A172 (cell line): ENCODE results near the gene SYNRG. TPM values are rescaled to one million over a fixed set of nuclear protein-coding genes. Genes with fewer than 3 reads are reported as not detected.
"Not testable (repeated sequence)": the region's sequence is repeated elsewhere in the genome, so short reads cannot be mapped to it uniquely, and the experiment has no call there.

Experiments used
- DNase-seq: peaks from one replicate; pipeline ENCODE4 v3.0.0-alpha.2; 2015; ENCODE audit warnings: low spot score
- total RNA-seq: library from RNA; depleted of rRNA; stranded (reverse); fragments of >200 nt; shearing (Covaris generic); gene quantifications from 2 replicates; pipeline ENCODE4 v1.2.3, GENCODE V29; 2014

Gene SYNRG
- total RNA-seq, 1 experiment from 2014 or later, result 7.4 TPM

DNA sequence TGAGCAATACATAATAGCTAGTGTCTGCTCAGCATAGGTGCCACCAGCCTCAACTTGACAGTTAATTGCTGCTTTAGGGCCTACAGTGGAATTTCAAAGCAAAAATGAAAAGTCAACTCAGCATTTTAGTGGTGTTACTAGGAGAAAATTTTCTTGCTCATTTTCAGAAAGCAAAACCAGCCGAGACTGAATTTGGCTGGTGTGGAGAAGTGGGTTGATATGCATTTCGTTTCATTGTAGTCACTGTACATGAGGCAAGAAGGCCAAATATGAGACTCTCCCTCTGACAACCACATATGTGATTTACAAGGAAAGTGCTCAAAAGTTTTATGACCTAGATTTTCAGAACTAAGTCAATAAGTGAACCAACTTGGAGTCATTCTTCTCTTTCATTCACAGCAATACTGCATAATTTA is 65.6 kb downstream of the SYNRG start:
- DNase-seq, result no peak

DNA sequence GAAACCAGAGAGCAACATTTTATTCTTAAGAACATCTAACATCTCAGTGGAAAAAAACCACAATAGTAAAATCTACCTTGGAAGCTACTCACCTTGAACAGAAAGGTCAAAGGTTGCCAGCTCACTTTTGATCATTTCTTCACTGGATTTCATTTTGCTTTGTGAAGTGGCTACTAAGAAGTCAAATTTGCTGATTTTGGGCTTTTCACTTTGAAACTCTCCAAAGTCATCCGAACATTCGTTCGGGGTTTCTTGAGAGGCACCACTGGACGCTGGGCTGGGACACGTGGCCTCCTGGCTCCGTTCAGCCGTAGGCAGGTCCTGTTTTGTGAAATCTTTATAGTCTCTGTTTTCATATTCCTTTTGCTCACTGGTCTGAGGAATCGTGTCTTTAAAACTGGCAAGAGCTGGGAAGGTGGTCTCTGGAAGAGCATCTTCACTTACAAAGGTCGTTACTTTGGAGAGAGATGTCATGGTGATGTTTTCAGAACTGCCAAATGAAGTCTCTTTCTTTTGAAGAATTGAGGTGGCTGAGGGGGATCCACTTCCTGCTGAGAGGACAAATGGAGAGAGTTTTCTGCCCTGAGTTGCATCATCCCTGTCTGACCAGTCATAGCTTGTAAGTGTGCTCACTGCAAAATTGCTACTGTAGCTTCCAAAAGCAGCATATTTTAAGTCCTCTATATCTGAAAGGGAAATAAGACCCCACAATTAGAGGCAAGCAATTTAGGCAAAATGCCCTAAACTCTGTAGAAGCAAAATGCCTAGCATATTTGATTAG is 67.1 kb downstream of the SYNRG start:
- DNase-seq, result no peak

DNA sequence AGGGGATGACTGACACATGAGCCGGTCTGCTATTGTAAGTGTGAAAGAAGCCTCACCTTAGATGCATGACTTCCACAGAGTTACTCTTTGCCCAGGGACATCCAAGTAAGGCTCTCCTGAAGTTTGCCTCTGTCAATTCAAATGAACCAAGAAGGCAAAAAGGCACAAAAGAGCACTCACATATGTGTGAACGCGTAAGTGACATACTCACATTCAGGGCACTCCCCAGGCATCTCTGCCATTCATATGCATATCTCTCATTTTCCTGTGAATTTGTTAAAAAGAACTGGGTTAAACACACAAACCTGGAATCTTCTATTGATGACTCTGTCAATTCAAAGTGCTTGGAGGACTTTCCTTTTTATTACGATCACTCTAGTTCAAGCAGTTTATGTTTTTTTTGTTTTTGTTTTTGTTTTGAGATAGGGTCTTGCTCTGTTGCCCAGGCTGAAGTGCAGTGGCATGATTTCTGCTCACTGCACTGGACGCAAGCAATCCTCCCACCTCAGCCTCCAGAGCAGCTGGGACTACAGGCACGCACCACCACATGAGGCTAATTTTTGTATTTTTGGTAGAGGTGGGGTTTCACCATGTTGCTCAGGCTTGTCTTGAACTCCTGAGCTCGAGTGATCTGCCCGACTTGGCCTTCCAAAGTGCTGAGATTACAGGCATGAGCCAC is 70.1 kb downstream of the SYNRG start:
- DNase-seq, result no peak

DNA sequence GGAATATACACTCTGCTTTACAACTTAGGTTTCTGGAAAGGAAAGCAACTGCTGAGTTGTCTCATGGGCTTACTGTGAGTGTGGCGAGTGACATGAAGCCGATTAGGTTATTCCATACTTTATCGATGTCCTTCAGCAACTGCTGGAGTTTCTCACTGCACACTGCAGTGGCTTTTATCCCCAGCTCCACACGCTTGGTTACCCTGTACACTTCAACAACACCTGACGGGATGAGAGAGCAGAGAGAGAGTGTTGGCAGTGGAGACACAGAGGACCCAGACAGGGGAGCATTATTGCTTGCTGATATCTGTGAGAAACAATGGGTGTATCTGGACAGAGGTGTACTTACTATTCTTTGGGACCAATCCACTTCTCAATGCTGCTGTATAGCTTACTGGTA is 73.3 kb downstream of the SYNRG start:
- no peak for DNase-seq

DNA sequence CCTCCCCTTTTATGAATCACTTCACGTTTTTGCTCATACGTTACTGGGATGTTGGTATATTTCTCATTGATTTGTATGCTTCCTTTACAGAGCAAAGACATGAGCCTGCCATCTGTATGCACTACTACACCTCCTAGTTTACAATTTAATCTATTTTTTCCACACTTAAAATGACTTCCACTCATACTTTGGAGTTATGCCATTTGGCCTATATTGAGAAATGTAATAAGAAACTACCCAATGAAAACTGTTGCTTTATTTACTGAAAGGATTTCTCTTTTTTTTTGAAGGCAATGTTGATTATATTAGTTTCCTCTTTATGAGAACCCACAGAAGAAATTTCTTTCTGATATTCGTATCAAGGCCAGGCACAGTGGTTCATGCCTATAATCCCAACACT is 76.5 kb downstream of the SYNRG start:
- no peak for DNase-seq

DNA sequence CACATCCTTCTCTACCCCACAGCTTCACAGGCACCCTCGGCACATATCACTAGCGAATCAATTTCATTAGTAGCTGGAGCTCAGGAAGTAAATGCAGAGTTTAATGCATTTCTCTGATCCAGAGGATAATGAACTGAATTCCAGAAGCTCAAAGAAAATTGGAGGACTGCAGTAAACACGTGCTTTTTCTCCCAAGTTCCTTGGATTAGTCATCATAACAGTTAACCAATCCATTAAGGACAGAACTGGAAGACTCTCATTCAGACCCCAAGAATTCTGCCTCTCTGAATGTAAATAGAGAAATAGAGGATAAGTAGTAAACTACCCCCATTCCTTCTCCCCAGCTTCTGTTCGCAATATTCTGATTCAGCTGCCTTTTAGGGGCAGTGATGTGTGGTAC is 78.8 kb downstream of the SYNRG start:
- DNase-seq, result no peak

DNA sequence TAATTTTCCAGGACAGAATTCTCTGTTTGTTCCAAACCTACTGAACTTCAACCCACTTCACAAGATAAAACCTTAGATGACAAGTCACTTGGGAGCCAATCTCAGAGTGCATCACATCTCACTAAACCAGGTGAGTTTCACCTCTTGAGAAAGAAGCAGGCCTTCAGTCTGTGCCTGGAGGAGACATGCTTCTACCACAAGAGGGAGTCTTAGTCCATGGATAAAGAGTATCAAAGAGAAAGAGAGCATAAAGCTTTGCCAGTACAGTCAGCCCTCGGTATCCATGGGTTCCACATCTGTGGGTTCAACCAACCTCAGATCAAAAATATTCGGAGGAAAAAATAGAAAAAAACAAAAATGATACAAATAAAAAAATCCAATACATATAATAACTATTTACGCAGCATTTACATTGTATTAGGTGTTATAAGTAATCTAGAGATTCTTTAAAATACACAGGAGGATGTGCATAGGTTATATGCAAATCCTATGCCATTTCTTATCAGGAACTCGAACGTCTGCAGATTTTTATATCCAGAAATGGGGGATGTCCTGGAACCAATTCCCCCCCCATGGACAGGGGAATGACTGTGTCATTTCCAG is 81.9 kb downstream of the SYNRG start:
- DNase-seq, result peak; percentile 49

DNA sequence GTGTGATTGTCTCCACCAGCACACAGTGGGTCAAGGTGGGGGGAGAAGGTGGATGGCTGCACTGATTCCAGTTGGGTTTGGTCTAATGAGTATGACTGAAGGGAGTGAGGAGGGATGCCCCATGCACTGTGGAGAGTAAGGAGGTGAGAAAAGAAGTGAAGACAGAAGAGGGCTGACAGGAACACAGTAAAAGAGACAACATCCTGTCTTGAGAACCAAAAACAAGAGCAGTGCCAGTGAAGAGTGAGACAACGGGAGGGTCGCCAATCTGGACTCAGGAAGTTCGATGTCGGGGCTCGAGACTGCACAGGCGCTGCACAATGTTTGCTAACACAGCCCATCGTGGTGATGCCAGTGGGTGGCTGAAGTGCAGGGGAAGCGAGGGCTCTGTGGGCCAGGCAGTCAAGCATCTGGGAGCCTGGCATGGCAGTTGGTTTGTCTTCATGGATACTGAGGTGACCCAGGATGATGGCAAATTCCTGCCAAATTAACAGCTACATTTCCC is 85.5 kb downstream of the SYNRG start:
- no peak for DNase-seq

DNA sequence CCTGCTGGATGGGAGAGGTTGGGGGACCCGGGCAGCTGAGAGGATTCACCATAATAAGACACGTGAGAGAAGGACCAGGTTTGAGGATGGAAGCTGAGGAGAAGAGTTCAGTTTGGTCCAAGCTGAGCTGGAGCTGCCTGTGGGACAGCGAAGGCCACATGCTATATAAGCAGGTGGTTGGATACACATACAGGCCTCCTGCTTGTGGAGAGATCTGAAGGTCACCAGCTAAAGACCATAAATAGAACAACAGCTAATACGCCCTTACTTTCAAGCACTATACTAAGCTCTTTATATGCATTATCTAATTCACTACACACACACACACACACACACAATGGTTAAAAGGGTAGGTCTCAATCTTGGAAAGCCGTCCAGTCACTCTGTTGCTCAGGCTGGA is 87.4 kb downstream of the SYNRG start:
- no peak for DNase-seq

DNA sequence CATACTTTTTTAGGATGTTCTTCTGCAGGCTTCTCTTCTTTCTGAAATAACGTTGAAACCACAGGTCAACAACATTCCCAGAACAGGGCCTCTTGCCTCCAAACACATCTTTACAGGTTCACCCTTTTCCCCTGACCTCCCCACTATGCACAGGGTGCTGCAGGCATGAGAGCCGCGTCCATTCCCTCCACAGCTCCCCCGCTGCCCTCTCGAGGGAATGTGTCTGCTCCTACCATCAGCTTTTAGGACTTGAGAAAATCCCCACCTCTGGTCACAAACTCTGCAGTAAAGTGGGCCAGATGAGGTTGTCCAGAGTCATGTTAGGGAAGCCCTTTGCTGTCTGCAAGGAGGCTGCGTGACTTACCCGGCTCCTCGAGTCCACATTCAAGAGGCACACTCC is 89.0 kb downstream of the SYNRG start:
- DNase-seq, result no peak

DNA sequence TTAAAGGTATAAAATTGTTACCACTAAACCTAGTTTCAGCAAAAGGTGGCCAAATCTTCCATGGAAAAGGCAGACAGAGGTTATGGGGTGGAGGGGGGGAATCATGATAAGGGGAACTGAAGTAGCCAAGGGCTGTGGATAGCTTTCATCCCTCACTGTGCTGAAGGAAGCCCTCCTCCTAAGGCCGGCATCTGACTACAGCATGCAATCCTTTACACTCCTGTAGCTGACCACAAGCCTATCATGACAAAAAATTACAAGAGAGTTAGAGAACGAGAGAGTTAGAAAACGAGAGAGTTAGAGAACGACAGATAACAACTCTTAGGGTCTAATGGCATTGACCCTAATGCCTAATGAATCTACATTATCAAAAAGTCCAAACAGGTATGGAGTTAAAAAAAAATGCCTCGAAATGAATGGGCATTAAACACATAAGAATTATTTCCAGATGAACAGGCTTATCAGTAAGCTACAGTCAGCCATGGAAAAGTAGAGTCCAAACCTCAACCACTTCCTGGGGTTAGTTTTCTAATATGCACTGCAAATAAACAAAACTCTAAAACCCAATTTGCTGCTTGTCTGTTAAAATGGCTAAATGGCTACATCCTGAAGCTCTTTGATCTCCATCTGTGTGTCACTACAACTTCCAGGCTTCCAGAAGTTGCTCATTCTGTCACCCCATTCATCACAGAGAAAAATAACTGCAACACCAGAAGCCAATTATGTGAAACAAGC is 89.8 kb downstream of the SYNRG start:
- DNase-seq, result peak; percentile 52

DNA sequence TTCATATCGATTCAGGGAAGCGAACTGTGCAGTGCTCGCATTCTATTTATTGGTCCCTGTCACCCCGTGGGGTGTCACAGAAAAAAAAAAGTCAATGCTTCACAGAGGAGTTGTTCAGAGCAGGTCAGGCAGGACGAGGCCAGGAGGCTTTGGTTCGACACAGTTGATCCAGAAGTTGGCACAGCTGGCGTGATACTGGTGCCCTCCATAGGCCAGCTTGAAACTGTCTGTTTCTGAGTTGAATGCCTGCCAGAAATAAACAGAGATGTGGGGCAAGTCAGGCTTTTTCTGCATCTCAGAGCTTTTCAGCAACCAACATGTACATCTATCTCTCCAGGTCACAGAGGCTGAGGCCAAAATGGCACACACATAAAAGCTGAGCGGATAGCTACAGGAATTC is 90.4 kb downstream of the SYNRG start:
- peak; percentile 15 for DNase-seq

DNA sequence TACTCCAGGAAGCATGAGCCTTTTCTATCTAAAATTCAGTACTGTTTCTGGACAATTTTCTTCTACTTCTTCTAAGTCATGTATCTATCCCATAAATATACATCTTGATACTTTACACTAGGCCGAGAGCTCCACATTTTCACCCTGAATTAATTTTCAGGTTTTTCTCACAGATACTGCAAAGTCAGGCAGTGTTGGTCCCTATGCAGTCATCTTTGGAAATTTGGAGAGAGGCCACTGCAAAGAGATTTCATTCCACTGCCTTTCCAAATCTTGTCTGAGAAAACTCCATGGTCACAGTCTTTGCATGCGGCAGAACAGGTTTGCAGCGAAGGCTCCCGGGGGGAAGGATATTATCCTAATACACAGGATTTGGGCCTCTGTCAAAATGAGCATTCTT is 91.3 kb downstream of the SYNRG start:
- no peak for DNase-seq

DNA sequence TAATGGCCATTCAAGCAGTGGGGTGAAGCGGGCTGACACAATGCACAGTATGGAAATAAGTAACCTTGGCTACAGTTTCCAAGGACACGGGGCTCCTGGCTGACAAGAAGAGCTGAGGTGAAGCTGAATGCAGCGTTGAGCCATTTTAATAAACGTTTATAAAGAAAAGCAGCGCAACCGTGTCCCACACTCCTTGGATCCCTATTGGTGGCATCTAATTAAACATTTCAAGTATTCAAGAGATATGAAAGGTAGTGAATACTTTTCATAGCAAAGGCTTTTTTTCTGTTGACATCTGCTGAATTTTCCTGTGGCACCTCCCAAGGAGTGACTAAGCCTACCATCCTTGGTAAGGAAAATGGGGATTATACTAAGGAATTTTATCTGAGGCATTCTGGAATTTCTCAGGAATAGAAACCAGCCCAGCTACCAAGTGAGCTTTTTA is 93.1 kb downstream of the SYNRG start:
- DNase-seq, result peak; percentile 86

DNA sequence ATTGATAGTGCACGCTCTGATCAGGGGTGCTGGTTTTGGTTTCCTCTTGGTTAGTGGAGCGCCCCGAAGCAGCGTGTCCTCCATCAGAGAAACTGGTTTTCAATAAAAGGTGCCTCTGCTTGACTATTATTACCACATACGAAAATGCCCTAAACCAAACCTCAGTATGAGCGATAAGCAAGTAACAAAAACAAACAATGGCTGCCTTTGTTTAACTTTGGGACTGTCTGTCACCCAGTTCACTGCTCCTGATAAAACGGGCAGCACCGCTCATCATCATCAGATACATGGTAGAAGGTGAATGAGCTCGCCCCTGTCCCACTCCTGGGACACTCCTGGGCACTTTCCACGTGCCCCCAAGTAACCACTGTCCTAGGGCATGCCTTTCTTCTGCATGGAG is 95.5 kb downstream of the SYNRG start:
- DNase-seq, result no peak

DNA sequence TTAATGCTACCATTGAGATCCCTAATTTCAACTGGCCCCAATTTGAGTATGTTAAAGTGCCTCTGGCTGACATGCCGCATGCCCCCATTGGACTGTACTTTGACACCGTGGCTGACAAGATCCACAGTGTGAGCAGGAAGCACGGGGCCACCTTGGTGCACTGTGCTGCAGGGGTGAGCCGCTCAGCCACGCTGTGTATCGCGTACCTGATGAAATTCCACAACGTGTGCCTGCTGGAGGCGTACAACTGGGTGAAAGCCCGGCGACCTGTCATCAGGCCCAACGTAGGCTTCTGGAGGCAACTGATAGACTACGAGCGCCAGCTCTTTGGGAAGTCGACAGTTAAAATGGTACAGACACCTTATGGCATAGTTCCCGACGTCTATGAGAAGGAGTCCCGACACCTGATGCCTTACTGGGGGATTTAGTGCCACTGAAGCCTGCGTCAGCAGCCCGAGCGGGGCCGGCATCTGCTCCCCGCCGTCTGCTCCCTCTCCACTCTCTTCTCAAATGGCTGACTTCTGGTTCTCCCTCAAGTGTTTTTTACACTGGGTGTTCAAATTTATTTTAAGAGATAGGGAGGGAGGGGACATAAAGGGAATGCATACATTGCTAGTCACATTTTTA is 96.7 kb downstream of the SYNRG start:
- no peak for DNase-seq

DNA sequence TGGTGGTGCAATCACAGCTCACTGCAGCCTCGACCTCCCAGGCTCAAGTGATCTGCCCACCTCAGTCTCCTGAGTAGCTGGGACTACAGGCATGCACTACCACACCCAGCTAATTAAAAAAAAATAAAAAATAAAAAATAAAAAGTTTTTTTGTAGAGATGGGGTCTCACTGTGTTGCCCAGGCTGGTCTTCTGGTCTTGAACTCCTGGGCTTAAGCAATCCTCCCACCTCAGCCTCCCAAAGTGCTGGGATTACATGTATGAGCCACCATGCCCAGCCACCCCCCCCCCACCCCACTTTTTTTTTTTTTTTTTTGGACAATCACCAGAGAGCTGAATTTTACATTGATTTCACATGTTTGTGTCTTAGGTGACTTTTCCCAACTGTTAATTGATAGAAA is 97.6 kb downstream of the SYNRG start:
- DNase-seq, result not testable (repeated sequence)

DNA sequence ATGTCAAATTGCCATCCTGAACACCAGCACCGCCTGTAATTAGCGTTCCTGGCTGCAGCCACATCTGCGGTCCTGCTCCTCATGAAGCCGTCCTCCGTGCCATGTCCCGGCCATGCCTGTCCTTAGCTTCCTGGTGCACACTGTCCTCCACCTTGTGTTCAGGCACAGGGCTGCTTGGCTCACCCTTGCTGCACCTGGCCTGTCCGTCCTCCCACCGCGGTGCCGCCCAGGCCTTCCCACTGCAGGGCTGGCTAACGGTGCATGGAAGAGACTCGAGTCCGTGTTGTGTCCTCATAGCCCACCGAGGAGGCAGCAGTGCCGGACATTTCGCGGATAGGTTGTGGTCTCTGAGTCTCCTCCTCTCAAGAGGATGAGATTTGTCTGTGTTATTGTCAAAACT is 99.2 kb downstream of the SYNRG start:
- DNase-seq, result no peak

DNA sequence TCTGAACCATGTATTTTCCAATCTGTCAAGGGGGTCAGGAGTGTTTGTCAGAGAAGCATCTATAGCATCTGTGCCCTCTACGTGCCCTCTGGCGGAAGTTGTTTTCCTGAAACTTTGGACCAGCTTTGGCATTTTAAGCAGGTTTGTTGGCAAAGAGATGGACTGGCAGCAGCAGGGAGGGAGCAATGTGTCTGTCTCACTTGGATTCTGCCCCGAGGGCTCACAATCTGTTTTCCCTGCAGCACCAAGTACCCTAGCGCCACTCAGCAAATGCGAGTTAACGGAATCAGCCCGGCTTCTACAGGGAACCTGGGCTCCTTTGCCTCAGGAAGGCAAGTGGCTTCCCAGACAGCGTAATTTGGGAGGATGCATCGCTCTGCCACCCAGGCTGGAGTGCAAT is 102.1 kb downstream of the SYNRG start:
- no peak for DNase-seq

DNA sequence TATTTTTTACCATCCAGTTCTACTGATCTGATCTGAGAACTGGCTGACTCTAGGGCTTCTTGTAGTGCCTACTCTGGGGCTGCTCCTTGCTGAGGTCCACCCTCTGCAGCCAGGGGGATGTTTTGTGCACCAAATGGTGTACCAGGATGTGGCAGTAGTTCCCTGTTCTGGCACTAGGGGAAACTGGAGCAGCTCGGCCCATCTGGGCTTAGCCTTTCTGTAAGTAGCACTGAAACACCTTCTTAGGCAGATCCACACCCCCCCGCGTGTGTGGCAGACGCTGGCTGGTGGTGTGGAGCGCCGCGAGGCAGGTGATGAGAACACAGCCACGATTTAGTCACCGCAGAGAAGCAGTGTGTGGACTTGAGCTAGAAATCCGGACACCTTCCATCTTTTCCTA is 102.5 kb downstream of the SYNRG start:
- peak; percentile 40 for DNase-seq

DNA sequence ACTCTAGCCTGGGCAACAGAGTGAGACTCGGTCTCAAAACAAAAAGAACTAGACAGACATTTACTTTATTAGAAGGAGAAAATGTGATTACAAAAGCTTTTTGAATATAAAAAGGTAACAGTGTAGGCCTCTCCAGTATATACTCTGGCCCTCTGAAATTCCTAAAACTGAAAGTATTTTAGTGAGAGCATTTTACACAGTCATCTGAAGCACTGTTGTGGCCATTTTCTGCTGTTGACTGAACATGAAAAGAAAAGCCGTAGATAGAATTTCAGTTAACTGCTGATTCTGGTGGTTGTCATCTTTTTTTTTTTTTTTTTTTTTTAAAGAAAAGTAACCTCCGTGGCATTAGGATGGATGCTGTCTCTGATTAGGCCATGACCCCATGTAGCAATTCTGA is 103.9 kb downstream of the SYNRG start:
- DNase-seq, result no peak

DNA sequence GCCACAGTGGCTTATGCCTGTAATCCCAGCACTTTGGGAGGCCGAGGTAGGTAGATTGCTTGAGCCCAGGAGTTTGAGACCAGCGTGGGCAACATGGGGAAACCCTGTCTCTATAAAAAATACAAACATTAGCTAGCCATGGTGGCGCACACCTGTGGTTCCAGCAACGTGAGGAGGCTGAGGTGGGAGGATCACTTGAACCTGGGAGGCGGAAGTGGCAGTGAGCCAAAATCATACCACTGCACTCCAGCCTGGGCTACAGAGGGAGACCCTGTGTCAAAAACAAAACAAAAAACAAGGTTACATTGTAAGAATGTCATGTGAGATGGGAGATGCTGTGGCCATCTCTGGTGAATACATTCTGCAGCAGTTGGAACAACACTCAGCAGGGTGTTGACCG is 106.1 kb downstream of the SYNRG start:
- DNase-seq, result no peak
